Liver (tissue), 9 donors: ENCODE measurements around the gene DNAJC11. TPM values are rescaled to one million over a fixed set of nuclear protein-coding genes. Genes with fewer than 3 reads are reported as not detected.

Experiments used
- DNase-seq: peaks from one replicate; pipeline ENCODE4 v3.0.0-alpha.2; 2017; ENCODE audit warnings: low spot score
- H3K27ac ChIP-seq, 2 donors: one replicate each; pipeline ENCODE4 v1.7.0; 2013; ENCODE audit warnings: inconsistent platforms in 2 of 2, low read length in 2 of 2, control low read depth in 1 of 2, low read depth in 1 of 2, mild to moderate bottlenecking in 1 of 2
- H3K27me3 ChIP-seq, 4 donors: one replicate each; pipeline versions ENCODE4 v1.6.1 to v1.7.0; 2013; ENCODE audit warnings: low read length in 3 of 4, inconsistent platforms in 1 of 4, mild to moderate bottlenecking in 1 of 4, moderate library complexity in 1 of 4; ENCODE audit not compliant: control insufficient read depth in 4 of 4, insufficient read depth in 4 of 4
- H3K36me3 ChIP-seq, 4 donors: one replicate each; pipeline versions ENCODE4 v1.6.1 to v1.7.0; 2013; ENCODE audit warnings: low read length in 3 of 4, mild to moderate bottlenecking in 3 of 4, low read depth in 1 of 4, moderate library complexity in 1 of 4; ENCODE audit not compliant: control insufficient read depth in 4 of 4, insufficient read depth in 3 of 4
- H3K4me1 ChIP-seq, 4 donors: one replicate each; pipeline versions ENCODE4 v1.6.1 to v1.7.0; 2013; ENCODE audit warnings: low read length in 3 of 4, mild to moderate bottlenecking in 3 of 4, moderate library complexity in 1 of 4; ENCODE audit not compliant: control insufficient read depth in 4 of 4, insufficient read depth in 4 of 4
- H3K4me3 ChIP-seq, 3 donors: one replicate each; pipeline versions ENCODE4 v1.6.1 to v1.7.0; 2013; ENCODE audit warnings: low read length in 3 of 3, control low read depth in 1 of 3, low read depth in 1 of 3, mild to moderate bottlenecking in 1 of 3
- H3K9ac ChIP-seq, 2 donors: one replicate each; pipeline ENCODE4 v1.7.0; 2013; ENCODE audit warnings: low read length in 2 of 2, mild to moderate bottlenecking in 2 of 2, moderate library complexity in 2 of 2, control low read depth in 1 of 2, low read depth in 1 of 2
- H3K9me3 ChIP-seq, 4 donors: one replicate each; pipeline versions ENCODE4 v1.6.1 to v1.7.0; 2013; ENCODE audit warnings: low read length in 3 of 4; ENCODE audit not compliant: control insufficient read depth in 4 of 4
- EGR1 ChIP-seq, 2 donors: IDR thresholded peaks; 2 replicates each; pipeline ENCODE4 v1.6.1; 2016 to 2018; ENCODE audit warnings: antibody characterized with exemption in 2 of 2, low read depth in 2 of 2
- FOXA1 ChIP-seq: IDR thresholded peaks from 2 replicates; pipeline ENCODE4 v1.6.1; 2016; ENCODE audit warnings: antibody characterized with exemption
- FOXA2 ChIP-seq: IDR thresholded peaks from 2 replicates; pipeline ENCODE4 v1.6.1; 2016; ENCODE audit warnings: antibody characterized with exemption
- GABPA ChIP-seq, 2 donors: IDR thresholded peaks in 1 of 2; conservative IDR thresholded peaks in 1 of 2; 2 replicates each; pipeline ENCODE4 v1.6.1; 2016; ENCODE audit warnings: antibody characterized with exemption in 2 of 2, mild to moderate bottlenecking in 1 of 2, moderate library complexity in 1 of 2
- HNF4A ChIP-seq, 2 donors: conservative IDR thresholded peaks; 2 replicates each; pipeline ENCODE4 v1.6.1; 2016; ENCODE audit warnings: antibody characterized with exemption in 2 of 2, mild to moderate bottlenecking in 2 of 2
- HNF4G ChIP-seq: IDR thresholded peaks from 2 replicates; pipeline ENCODE4 v1.6.1; 2016; ENCODE audit warnings: antibody characterized with exemption
- JUND ChIP-seq, 2 donors: IDR thresholded peaks; 2 replicates each; pipeline ENCODE4 v1.6.1; 2016; ENCODE audit warnings: antibody characterized with exemption in 2 of 2
- NR2F2 ChIP-seq: IDR thresholded peaks from 2 replicates; pipeline ENCODE4 v1.6.1; 2016; ENCODE audit warnings: antibody characterized with exemption
- RAD21 ChIP-seq, 2 donors: IDR thresholded peaks; 2 replicates each; pipeline ENCODE4 v1.6.1; 2016; ENCODE audit warnings: antibody characterized with exemption in 2 of 2, mild to moderate bottlenecking in 2 of 2
- RXRA ChIP-seq, 2 donors: IDR thresholded peaks; 2 replicates each; pipeline ENCODE4 v1.6.1; 2017 to 2018; ENCODE audit warnings: antibody characterized with exemption in 2 of 2, mild to moderate bottlenecking in 1 of 2
- SP1 ChIP-seq: IDR thresholded peaks from 2 replicates; pipeline ENCODE4 v1.6.1; 2018; ENCODE audit warnings: antibody characterized with exemption, mild to moderate bottlenecking
- TAF1 ChIP-seq: conservative IDR thresholded peaks from 2 replicates; pipeline ENCODE4 v1.6.1; 2016; ENCODE audit warnings: antibody characterized with exemption, mild to moderate bottlenecking
- YY1 ChIP-seq: IDR thresholded peaks from 2 replicates; pipeline ENCODE4 v1.6.1; 2016; ENCODE audit warnings: antibody characterized with exemption, mild to moderate bottlenecking
- WGBS: extraction: QIAGEN DNeasy Blood & Tissue Kit; methylation state at CpG from one replicate; pipeline ENCODE4 v1.1.7; 2013; 5-methylcytosine and 5-hydroxymethylcytosine counted together
- polyA plus RNA-seq, 2 donors: library from polyadenylated mRNA; stranded (reverse) in 1 of 2; unstranded in 1 of 2; fragments of 200-250 nt in 1 of 2; fragments of >200 nt in 1 of 2; fragmentation: Nextera tagmentation in 1 of 2; extraction: Ambion mirVana in 1 of 2; gene quantifications; one replicate each; pipeline versions ENCODE4 v1.2.1 to v1.2.3, GENCODE V29; 2013 to 2015
- total RNA-seq, 2 donors: library from RNA; depleted of rRNA; stranded (reverse); fragments of >200 nt; gene quantifications; one replicate each; pipeline ENCODE4 v1.2.3, GENCODE V29; 2014
- TF ChIP-seq, protein P1 (sequence below): fragments of 150-350 bp; IDR thresholded peaks from 2 replicates; pipeline ENCODE4 v1.5.1; 2017; ENCODE audit warnings: improper control_type of control experiment, low read depth, low read length; ENCODE audit not compliant: missing input control
- TF ChIP-seq, protein P2 (sequence below): IDR thresholded peaks from 2 replicates; pipeline ENCODE4 v1.6.1; 2016; ENCODE audit warnings: antibody characterized with exemption
- TF ChIP-seq, protein P3 (sequence below): IDR thresholded peaks from 2 replicates; pipeline ENCODE4 v1.6.1; 2016; ENCODE audit warnings: antibody characterized with exemption
- TF ChIP-seq, protein P4 (sequence below): IDR thresholded peaks from 2 replicates; pipeline ENCODE4 v1.6.1; 2016; ENCODE audit warnings: antibody characterized with exemption, mild to moderate bottlenecking
- TF ChIP-seq, protein P5 (sequence below): IDR thresholded peaks from 2 replicates; pipeline ENCODE4 v1.6.1; 2016; ENCODE audit warnings: antibody characterized with exemption
- donor health status: healthy.
- donor health status: healthy.
- donor health status: healthy.
- donor health status: healthy.
- donor health status: healthy.

DNAJC11 gene
- total and polyA plus RNA-seq, 4 donors, result 16.5 to 36.1 (median 23.8) TPM

DNA sequence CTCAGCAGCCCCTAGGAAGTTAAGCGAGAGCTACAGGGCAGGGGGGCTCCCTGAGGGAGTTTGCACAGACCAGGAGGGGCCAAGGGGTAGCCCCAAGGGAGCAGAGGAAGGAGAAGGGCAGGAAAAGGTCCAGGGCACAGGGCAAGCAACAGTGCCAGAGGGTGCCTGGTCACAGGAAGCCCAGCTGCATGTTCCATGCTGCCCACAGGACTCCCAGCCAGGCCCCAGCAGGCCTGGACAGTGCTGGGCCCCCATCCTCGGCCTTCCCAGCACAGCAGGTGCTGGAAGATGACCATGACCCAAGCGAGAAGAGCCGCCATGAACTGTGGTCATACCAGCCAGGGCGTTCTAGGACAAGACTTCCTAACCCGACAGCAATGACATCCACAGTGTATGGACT, 110.0 kb downstream of the DNAJC11 start:
- Histone ChIP-seq H3K9ac (no peak overlapping the region), H3K4me3 (no peak overlapping the region), H3K36me3 (peaks cover 20 to 79% (median 48%) of the 10 kb centered on the region in 4 donors), H3K4me1 (peaks cover 0 to 17% (median 5%) of the 10 kb centered on the region in 4 donors), H3K27ac (no peak overlapping the region), H3K9me3 (no peaks in the 10 kb centered on the region), H3K27me3 (no peaks in the 10 kb centered on the region)
- DNase-seq, result no peak
- TF ChIP-seq HNF4G, result no peak
- TF ChIP-seq FOXA1, result no peak
- TF ChIP-seq RAD21 (IDR thresholded peaks at IDR 0.05), result no peak
- 79% methylated on average over 6 of the region's 6 CpGs for WGBS

DNA sequence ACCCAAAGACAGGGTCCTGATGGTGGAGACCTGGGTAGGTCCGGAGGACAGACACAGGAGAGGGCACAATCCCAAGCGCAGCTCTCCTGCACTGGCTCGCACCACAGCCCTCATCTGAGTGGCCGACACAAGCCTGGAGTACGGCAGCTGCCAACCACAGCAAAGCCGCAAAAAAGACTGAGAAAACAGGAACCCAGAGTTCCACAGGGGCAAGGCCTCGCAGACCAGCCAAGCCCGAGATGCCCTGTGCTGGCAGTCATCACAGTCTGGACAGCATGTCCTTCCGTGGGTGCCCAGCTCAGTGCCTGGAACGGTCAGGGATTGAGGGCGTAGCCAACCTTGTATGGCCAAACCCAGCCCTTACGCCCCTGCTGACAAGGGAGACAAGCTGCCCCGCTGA, 110.4 kb downstream of the DNAJC11 start:
- peaks cover 0 to 16% (median 5%) of the 10 kb centered on the region in 4 donors for H3K4me1 ChIP-seq
- H3K27ac ChIP-seq, result no peak overlapping the region
- no peaks in the 10 kb centered on the region for H3K27me3 ChIP-seq
- peaks cover 20 to 75% (median 48%) of the 10 kb centered on the region in 4 donors for H3K36me3 ChIP-seq
- 79% methylated on average over 13 of the region's 13 CpGs for WGBS
- TF ChIP-seq, protein P1, sequence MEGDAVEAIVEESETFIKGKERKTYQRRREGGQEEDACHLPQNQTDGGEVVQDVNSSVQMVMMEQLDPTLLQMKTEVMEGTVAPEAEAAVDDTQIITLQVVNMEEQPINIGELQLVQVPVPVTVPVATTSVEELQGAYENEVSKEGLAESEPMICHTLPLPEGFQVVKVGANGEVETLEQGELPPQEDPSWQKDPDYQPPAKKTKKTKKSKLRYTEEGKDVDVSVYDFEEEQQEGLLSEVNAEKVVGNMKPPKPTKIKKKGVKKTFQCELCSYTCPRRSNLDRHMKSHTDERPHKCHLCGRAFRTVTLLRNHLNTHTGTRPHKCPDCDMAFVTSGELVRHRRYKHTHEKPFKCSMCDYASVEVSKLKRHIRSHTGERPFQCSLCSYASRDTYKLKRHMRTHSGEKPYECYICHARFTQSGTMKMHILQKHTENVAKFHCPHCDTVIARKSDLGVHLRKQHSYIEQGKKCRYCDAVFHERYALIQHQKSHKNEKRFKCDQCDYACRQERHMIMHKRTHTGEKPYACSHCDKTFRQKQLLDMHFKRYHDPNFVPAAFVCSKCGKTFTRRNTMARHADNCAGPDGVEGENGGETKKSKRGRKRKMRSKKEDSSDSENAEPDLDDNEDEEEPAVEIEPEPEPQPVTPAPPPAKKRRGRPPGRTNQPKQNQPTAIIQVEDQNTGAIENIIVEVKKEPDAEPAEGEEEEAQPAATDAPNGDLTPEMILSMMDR, result no peak
- no peak for TF ChIP-seq FOXA1
- no peak for TF ChIP-seq GABPA (IDR thresholded peaks at IDR 0.05 in 1 of 2, conservative IDR thresholded peaks at IDR 0.05 in 1 of 2)
- no peak for TF ChIP-seq EGR1 (IDR thresholded peaks at IDR 0.05; ENCODE audit: low read depth in 2 of 2)
- no peak for TF ChIP-seq RAD21 (IDR thresholded peaks at IDR 0.05)
- TF ChIP-seq RXRA (IDR thresholded peaks at IDR 0.05), result no peak
- TF ChIP-seq, protein P2, sequence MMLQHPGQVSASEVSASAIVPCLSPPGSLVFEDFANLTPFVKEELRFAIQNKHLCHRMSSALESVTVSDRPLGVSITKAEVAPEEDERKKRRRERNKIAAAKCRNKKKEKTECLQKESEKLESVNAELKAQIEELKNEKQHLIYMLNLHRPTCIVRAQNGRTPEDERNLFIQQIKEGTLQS, result no peak
- no peak for TF ChIP-seq FOXA2
- no peak for TF ChIP-seq SP1
- TF ChIP-seq TAF1, result no peak
- TF ChIP-seq HNF4G, result no peak
- no peak for TF ChIP-seq YY1
- TF ChIP-seq, protein P3, sequence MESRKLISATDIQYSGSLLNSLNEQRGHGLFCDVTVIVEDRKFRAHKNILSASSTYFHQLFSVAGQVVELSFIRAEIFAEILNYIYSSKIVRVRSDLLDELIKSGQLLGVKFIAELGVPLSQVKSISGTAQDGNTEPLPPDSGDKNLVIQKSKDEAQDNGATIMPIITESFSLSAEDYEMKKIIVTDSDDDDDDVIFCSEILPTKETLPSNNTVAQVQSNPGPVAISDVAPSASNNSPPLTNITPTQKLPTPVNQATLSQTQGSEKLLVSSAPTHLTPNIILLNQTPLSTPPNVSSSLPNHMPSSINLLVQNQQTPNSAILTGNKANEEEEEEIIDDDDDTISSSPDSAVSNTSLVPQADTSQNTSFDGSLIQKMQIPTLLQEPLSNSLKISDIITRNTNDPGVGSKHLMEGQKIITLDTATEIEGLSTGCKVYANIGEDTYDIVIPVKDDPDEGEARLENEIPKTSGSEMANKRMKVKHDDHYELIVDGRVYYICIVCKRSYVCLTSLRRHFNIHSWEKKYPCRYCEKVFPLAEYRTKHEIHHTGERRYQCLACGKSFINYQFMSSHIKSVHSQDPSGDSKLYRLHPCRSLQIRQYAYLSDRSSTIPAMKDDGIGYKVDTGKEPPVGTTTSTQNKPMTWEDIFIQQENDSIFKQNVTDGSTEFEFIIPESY, result no peak
- no peak for TF ChIP-seq NR2F2
- TF ChIP-seq HNF4A (conservative IDR thresholded peaks at IDR 0.05), result no peak
- H3K9me3 ChIP-seq, result no peaks in the 10 kb centered on the region
- H3K9ac ChIP-seq, result no peak overlapping the region
- no peak for DNase-seq
- no peak overlapping the region for H3K4me3 ChIP-seq

DNA sequence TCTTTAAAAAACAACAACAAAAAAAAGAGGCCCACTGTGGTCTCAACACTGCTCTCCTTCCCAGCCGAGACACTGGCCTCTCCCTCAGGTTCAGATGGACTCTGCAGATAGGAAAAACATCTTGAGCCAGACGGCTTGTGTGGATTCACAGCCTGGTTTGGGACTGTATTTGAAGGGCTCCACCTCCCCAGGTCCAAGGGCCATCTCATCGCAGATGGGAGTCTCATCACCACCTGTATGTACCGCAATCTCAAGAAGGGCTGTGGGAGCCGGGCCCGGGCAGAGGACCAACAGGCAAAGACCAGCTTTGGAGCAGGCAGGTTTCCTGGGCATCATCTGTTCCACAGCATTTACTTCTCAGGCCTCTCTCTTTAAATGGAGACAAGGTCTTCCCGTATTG, 111.6 kb downstream of the DNAJC11 start:
- Histone ChIP-seq H3K27ac (no peak overlapping the region), H3K4me3 (no peak overlapping the region), H3K4me1 (peaks cover 0 to 20% (median 5%) of the 10 kb centered on the region in 4 donors), H3K9me3 (no peaks in the 10 kb centered on the region), H3K27me3 (no peaks in the 10 kb centered on the region), H3K9ac (no peak overlapping the region), H3K36me3 (peaks cover 20 to 68% (median 42%) of the 10 kb centered on the region in 4 donors)
- DNase-seq, result no peak
- WGBS, result 85% methylated on average over 7 of the region's 7 CpGs
- TF ChIP-seq HNF4A (conservative IDR thresholded peaks at IDR 0.05), result no peak
- no peak for TF ChIP-seq FOXA1
- TF ChIP-seq, protein P4, sequence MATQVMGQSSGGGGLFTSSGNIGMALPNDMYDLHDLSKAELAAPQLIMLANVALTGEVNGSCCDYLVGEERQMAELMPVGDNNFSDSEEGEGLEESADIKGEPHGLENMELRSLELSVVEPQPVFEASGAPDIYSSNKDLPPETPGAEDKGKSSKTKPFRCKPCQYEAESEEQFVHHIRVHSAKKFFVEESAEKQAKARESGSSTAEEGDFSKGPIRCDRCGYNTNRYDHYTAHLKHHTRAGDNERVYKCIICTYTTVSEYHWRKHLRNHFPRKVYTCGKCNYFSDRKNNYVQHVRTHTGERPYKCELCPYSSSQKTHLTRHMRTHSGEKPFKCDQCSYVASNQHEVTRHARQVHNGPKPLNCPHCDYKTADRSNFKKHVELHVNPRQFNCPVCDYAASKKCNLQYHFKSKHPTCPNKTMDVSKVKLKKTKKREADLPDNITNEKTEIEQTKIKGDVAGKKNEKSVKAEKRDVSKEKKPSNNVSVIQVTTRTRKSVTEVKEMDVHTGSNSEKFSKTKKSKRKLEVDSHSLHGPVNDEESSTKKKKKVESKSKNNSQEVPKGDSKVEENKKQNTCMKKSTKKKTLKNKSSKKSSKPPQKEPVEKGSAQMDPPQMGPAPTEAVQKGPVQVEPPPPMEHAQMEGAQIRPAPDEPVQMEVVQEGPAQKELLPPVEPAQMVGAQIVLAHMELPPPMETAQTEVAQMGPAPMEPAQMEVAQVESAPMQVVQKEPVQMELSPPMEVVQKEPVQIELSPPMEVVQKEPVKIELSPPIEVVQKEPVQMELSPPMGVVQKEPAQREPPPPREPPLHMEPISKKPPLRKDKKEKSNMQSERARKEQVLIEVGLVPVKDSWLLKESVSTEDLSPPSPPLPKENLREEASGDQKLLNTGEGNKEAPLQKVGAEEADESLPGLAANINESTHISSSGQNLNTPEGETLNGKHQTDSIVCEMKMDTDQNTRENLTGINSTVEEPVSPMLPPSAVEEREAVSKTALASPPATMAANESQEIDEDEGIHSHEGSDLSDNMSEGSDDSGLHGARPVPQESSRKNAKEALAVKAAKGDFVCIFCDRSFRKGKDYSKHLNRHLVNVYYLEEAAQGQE, result no peak
- TF ChIP-seq, protein P5, sequence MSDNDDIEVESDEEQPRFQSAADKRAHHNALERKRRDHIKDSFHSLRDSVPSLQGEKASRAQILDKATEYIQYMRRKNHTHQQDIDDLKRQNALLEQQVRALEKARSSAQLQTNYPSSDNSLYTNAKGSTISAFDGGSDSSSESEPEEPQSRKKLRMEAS, result no peak
- no peak for TF ChIP-seq HNF4G
- no peak for TF ChIP-seq FOXA2
- TF ChIP-seq, protein P1, result no peak
- TF ChIP-seq RXRA (IDR thresholded peaks at IDR 0.05), result no peak
- TF ChIP-seq EGR1 (IDR thresholded peaks at IDR 0.05; ENCODE audit: low read depth in 2 of 2), result no peak
- no peak for TF ChIP-seq SP1
- no peak for TF ChIP-seq JUND (IDR thresholded peaks at IDR 0.05)
- TF ChIP-seq RAD21 (IDR thresholded peaks at IDR 0.05), result no peak
- no peak for TF ChIP-seq YY1
